H9 (cell line): ENCODE measurements around the gene MARK4. TPM values are rescaled to one million over a fixed set of nuclear protein-coding genes. Genes with fewer than 3 reads are reported as not detected.
"Not testable (repeated sequence)": the region's sequence is repeated elsewhere in the genome, so short reads cannot be mapped to it uniquely, and the experiment has no call there.

Experiments
- DNase-seq: peaks from one replicate; pipeline ENCODE4 v3.0.0-alpha.2; 2017
- H2AFZ ChIP-seq: one replicate; pipeline ENCODE4 v1.6.1; 2013; ENCODE audit warnings: mild to moderate bottlenecking, low read length, control low read depth, moderate library complexity
- H2AK5ac ChIP-seq: 2 replicates; pipeline ENCODE4 v1.6.1; 2013; ENCODE audit warnings: low read length, control low read depth, mixed read lengths; ENCODE audit not compliant: insufficient read length
- H2BK120ac ChIP-seq: one replicate; pipeline ENCODE4 v1.6.1; 2013; ENCODE audit warnings: low read depth, mild to moderate bottlenecking, low read length, control low read depth, inconsistent platforms; ENCODE audit not compliant: poor library complexity, severe bottlenecking
- H2BK12ac ChIP-seq: 2 replicates; pipeline ENCODE4 v1.6.1; 2013; ENCODE audit warnings: low read length, control low read depth, mixed read lengths, low read depth; ENCODE audit not compliant: insufficient read length
- H2BK15ac ChIP-seq: 2 replicates; pipeline ENCODE4 v1.6.1; 2013; ENCODE audit warnings: low read depth, low read length, control low read depth
- H2BK20ac ChIP-seq: one replicate; pipeline ENCODE4 v1.6.1; 2013; ENCODE audit warnings: low read depth, mild to moderate bottlenecking, low read length, control low read depth, inconsistent platforms; ENCODE audit not compliant: poor library complexity, severe bottlenecking
- H2BK5ac ChIP-seq: 2 replicates; pipeline ENCODE4 v1.6.1; 2013; ENCODE audit warnings: low read length, control low read depth, mixed read lengths; ENCODE audit not compliant: insufficient read length
- H3K14ac ChIP-seq: 2 replicates; pipeline ENCODE4 v1.6.1; 2013; ENCODE audit warnings: low read length, control low read depth; ENCODE audit not compliant: insufficient read depth
- H3K18ac ChIP-seq: 2 replicates; pipeline ENCODE4 v1.6.1; 2013; ENCODE audit warnings: low read depth, mild to moderate bottlenecking, mixed read lengths, low read length, control low read depth; ENCODE audit not compliant: insufficient read length
- H3K23ac ChIP-seq: 2 replicates; pipeline ENCODE4 v1.6.1; 2013; ENCODE audit warnings: low read length, control low read depth, mixed read lengths, low read depth; ENCODE audit not compliant: insufficient read length
- H3K23me2 ChIP-seq: 2 replicates; pipeline ENCODE4 v1.6.1; 2013; ENCODE audit warnings: low read depth, mild to moderate bottlenecking, mixed read lengths, low read length, control low read depth; ENCODE audit not compliant: insufficient read length, poor library complexity, severe bottlenecking
- H3K27ac ChIP-seq: 2 replicates; pipeline ENCODE4 v1.5.1; 2013; ENCODE audit warnings: low read length, control low read depth, mixed read lengths, low read depth; ENCODE audit not compliant: insufficient read length
- H3K27me3 ChIP-seq: 2 replicates; pipeline ENCODE4 v1.6.1; 2013; ENCODE audit warnings: low read length, control low read depth, inconsistent platforms; ENCODE audit not compliant: insufficient read depth
- H3K4ac ChIP-seq: 2 replicates; pipeline ENCODE4 v1.6.1; 2013; ENCODE audit warnings: low read depth, mild to moderate bottlenecking, control low read depth, inconsistent platforms, low read length, moderate library complexity
- H3K4me1 ChIP-seq: 2 replicates; pipeline ENCODE4 v1.6.1; 2013; ENCODE audit warnings: low read length, control low read depth, inconsistent platforms; ENCODE audit not compliant: insufficient read depth
- H3K4me2 ChIP-seq: 2 replicates; pipeline ENCODE4 v1.6.1; 2013; ENCODE audit warnings: low read length, control low read depth, mixed read lengths; ENCODE audit not compliant: insufficient read length, insufficient read depth
- H3K56ac ChIP-seq: 2 replicates; pipeline ENCODE4 v1.6.1; 2013; ENCODE audit warnings: low read depth, mild to moderate bottlenecking, mixed read lengths, low read length, control low read depth; ENCODE audit not compliant: insufficient read length
- H3K79me1 ChIP-seq: 2 replicates; pipeline ENCODE4 v1.6.1; 2013; ENCODE audit warnings: low read depth, mild to moderate bottlenecking, moderate library complexity, low read length, control low read depth, inconsistent platforms; ENCODE audit not compliant: insufficient read depth, poor library complexity, severe bottlenecking
- H3K79me2 ChIP-seq: 2 replicates; pipeline ENCODE4 v1.6.1; 2013; ENCODE audit warnings: low read length, control low read depth, inconsistent platforms; ENCODE audit not compliant: insufficient read depth
- H3K9ac ChIP-seq: 2 replicates; pipeline ENCODE4 v1.6.1; 2013; ENCODE audit warnings: low read length, control low read depth, mixed read lengths; ENCODE audit not compliant: insufficient read length; ENCODE audit errors: extremely low read depth
- H3K9me3 ChIP-seq: one replicate; pipeline ENCODE4 v1.6.1; 2013; ENCODE audit warnings: low read depth, low read length, inconsistent platforms; ENCODE audit not compliant: control insufficient read depth
- H3T11ph ChIP-seq: one replicate; pipeline ENCODE4 v1.6.1; 2013; ENCODE audit warnings: mild to moderate bottlenecking, low read length, control low read depth, inconsistent platforms
- H4K20me1 ChIP-seq: one replicate; pipeline ENCODE4 v1.6.1; 2013; ENCODE audit not compliant: control insufficient read depth, insufficient read length, insufficient read depth
- H4K5ac ChIP-seq: 2 replicates; pipeline ENCODE4 v1.6.1; 2013; ENCODE audit warnings: low read depth, mild to moderate bottlenecking, mixed read lengths, low read length, control low read depth; ENCODE audit not compliant: insufficient read length
- H4K8ac ChIP-seq: replicated peaks from 2 replicates; pipeline ENCODE4 v1.6.1; 2013; ENCODE audit warnings: low read length, control low read depth, mixed read lengths, low read depth; ENCODE audit not compliant: insufficient read length
- H4K91ac ChIP-seq: 2 replicates; pipeline ENCODE4 v1.6.1; 2013; ENCODE audit warnings: low read depth, mild to moderate bottlenecking, moderate library complexity, mixed read lengths, low read length, control low read depth; ENCODE audit not compliant: insufficient read length
- H3K27ac Mint-ChIP-seq, 3 experiments: 2 replicates in 2 of 3; 3 replicates in 1 of 3; pipeline ENCODE4 v1.8.0; 2020 to 2021; ENCODE audit warnings: mixed read lengths in 3 of 3, mild to moderate bottlenecking in 1 of 3, moderate library complexity in 1 of 3
- H3K27me3 Mint-ChIP-seq: 2 replicates; pipeline ENCODE4 v1.8.0; 2021; ENCODE audit warnings: low read depth, mild to moderate bottlenecking, moderate library complexity, mixed read lengths
- H3K36me3 Mint-ChIP-seq, 3 experiments: 2 replicates in 2 of 3; 3 replicates in 1 of 3; pipeline ENCODE4 v1.8.0; 2020 to 2021; ENCODE audit warnings: low read depth in 3 of 3, mixed read lengths in 3 of 3; ENCODE audit not compliant: insufficient read depth in 1 of 3
- H3K4me1 Mint-ChIP-seq, 2 experiments: 2 replicates each; pipeline ENCODE4 v1.8.0; 2020; ENCODE audit warnings: mixed read lengths in 2 of 2
- H3K4me3 Mint-ChIP-seq, 2 experiments: 2 replicates in 1 of 2; 3 replicates in 1 of 2; pipeline ENCODE4 v1.8.0; 2020 to 2021; ENCODE audit warnings: mild to moderate bottlenecking in 2 of 2, mixed read lengths in 2 of 2, moderate library complexity in 1 of 2
- H3K9me3 Mint-ChIP-seq, 2 experiments: 2 replicates in 1 of 2; 3 replicates in 1 of 2; pipeline ENCODE4 v1.8.0; 2020; ENCODE audit warnings: mild to moderate bottlenecking in 2 of 2, mixed read lengths in 2 of 2, moderate library complexity in 1 of 2
- WGBS: extraction: QIAGEN DNeasy Blood & Tissue Kit; methylation state at CpG from one replicate; pipeline ENCODE4 v1.1.7; 2013; ENCODE audit warnings: missing lambda C conversion rate, low lambda C conversion rate, mixed read lengths; ENCODE audit not compliant: insufficient read length; ENCODE audit errors: extremely low coverage; 5-methylcytosine and 5-hydroxymethylcytosine counted together
- total RNA-seq: library from RNA; stranded (reverse); gene quantifications from 2 replicates; pipeline ENCODE4 v1.2.1, GENCODE V29; 2021
- TF ChIP-seq, protein P1 (sequence below): fragments of 200-600 bp; sonication (generic); conservative IDR thresholded peaks from 3 replicates; pipeline ENCODE4 v1.8.0; 2021; ENCODE audit warnings: antibody characterized with exemption, mild to moderate bottlenecking

Gene MARK4
- total RNA-seq, 1 experiment from 2014 or later: 44.7 TPM

DNA sequence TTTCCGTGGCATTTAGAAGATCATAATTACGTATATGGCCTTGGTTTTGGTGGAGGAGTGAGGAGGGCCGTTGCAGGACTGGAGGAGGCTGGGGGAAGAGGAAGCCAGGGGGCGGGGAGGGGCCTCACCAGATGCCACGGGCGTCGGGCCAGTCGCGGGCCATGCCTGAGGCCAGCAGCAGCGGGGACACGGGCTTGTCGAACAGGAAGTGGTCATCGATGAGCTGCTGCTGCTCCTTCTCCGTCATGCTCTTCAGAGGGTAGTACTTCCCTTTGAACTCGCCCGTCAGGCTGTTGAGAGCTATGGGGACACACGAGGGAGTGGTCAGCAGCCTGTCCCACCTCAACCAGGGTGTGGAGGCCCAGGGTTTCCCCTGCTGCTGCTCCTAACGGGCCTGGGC lies 60.5 kb downstream of the MARK4 start:
- no peak overlapping the region for H3K27ac Mint-ChIP-seq
- Histone ChIP-seq H3K4me1 (no peaks in the 10 kb centered on the region; the same call in 1 of the 2 replicates), H3K23ac (no peak overlapping the region), H3K14ac (no peak overlapping the region), H2BK120ac (no peak overlapping the region), H3K9me3 (no peaks in the 10 kb centered on the region), H3K4ac (no peak overlapping the region), H4K8ac (no peak overlapping the region), H2BK15ac (no peak overlapping the region), H3K79me1 (no peaks in the 10 kb centered on the region), H3K9ac (no peak overlapping the region), H2BK12ac (no peak overlapping the region), H4K5ac (no peak overlapping the region), H3K27me3 (peaks cover 3% of the 10 kb centered on the region; the same call in 1 of the 2 replicates), H3K56ac (no peak overlapping the region), H2AK5ac (no peak overlapping the region), H4K91ac (no peak overlapping the region), H3K79me2 (no peaks in the 10 kb centered on the region), H3K18ac (no peak overlapping the region), H3K4me2 (no peak overlapping the region), H2BK5ac (no peak overlapping the region), H2AFZ (no peak overlapping the region), H2BK20ac (no peak overlapping the region), H4K20me1 (no peaks in the 10 kb centered on the region), H3T11ph (no peak overlapping the region), H3K27ac (no peak overlapping the region), H3K23me2 (no peaks in the 10 kb centered on the region)
- no peaks in the 10 kb centered on the region for H3K36me3 Mint-ChIP-seq
- H3K4me3 Mint-ChIP-seq: peak overlapping the region in 1 of 2 experiments; percentile 25; a peak in 2 of 5 replicates
- TF ChIP-seq, protein P1, sequence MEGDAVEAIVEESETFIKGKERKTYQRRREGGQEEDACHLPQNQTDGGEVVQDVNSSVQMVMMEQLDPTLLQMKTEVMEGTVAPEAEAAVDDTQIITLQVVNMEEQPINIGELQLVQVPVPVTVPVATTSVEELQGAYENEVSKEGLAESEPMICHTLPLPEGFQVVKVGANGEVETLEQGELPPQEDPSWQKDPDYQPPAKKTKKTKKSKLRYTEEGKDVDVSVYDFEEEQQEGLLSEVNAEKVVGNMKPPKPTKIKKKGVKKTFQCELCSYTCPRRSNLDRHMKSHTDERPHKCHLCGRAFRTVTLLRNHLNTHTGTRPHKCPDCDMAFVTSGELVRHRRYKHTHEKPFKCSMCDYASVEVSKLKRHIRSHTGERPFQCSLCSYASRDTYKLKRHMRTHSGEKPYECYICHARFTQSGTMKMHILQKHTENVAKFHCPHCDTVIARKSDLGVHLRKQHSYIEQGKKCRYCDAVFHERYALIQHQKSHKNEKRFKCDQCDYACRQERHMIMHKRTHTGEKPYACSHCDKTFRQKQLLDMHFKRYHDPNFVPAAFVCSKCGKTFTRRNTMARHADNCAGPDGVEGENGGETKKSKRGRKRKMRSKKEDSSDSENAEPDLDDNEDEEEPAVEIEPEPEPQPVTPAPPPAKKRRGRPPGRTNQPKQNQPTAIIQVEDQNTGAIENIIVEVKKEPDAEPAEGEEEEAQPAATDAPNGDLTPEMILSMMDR: no peak
- H3K27me3 Mint-ChIP-seq: peaks cover 60% of the 10 kb centered on the region
- H3K4me1 Mint-ChIP-seq: peaks cover 1 to 4% of the 10 kb centered on the region in 2 experiments; a peak in 2 of 4 replicates
- peaks cover 0 to 3% of the 10 kb centered on the region in 2 experiments; a peak in 1 of 5 replicates for H3K9me3 Mint-ChIP-seq
- peak; percentile 62 for DNase-seq
- WGBS: no CpG with 5 or more reads among the region's 18 CpGs

DNA sequence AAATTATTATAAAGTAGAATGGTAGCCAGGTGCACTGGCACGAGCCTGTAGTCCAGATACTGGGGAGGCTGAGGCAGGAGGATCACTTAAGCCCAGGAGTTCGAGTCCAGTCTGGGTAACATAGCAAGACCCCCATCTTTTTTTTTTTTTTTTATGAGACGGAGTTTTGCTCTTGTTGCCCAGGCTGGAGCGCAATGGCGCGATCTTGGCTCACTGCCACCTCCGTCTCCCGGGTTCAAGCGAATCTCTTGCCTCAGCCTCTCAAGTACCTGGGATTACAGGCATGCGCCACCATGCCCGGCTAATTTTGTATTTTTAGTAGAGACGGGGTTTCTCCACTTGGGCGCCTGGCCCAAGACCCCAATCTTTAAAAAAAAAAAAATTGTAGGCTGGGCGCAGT lies 61.2 kb downstream of the MARK4 start:
- H4K91ac ChIP-seq, H3K9me3 ChIP-seq, H3K23me2 ChIP-seq, H3T11ph ChIP-seq, H3K79me1 ChIP-seq, H2AFZ ChIP-seq, H3K18ac ChIP-seq, H3K9me3 Mint-ChIP-seq, H3K4me1 ChIP-seq, H3K56ac ChIP-seq, H3K23ac ChIP-seq, H3K4me2 ChIP-seq, H2BK5ac ChIP-seq, DNase-seq, H3K4me3 Mint-ChIP-seq, H3K4ac ChIP-seq, H2BK120ac ChIP-seq, H3K27ac ChIP-seq, H2BK20ac ChIP-seq, H3K27me3 ChIP-seq, H3K9ac ChIP-seq, H3K36me3 Mint-ChIP-seq, H2BK15ac ChIP-seq, H2AK5ac ChIP-seq, H4K5ac ChIP-seq, H3K27ac Mint-ChIP-seq, H4K8ac ChIP-seq, H3K79me2 ChIP-seq, H2BK12ac ChIP-seq, H3K14ac ChIP-seq, H3K4me1 Mint-ChIP-seq, H4K20me1 ChIP-seq: not testable (repeated sequence)
- WGBS: no CpG with 5 or more reads among the region's 14 CpGs
- peaks cover 61% of the 10 kb centered on the region for H3K27me3 Mint-ChIP-seq
